RWPE1 (cell line): ENCODE results near the gene SELPLG.

Experiments
- CTCF ChIA-PET: fragments of 350-600 bp; sonication (Branson Sonifier 250); formaldehyde crosslinking; extraction: SDS; loops from one replicate; lab custom pipeline; 2021; lab: Yijun Ruan, JAX
- POLR2A ChIA-PET: fragments of 400-600 bp; formaldehyde crosslinking; extraction: SDS; loops from one replicate; lab custom pipeline; 2020; ENCODE audit warnings: antibody characterized with exemption; ENCODE audit not compliant: low non-redundant PET; lab: Yijun Ruan, JAX
- DNase-seq: peaks from one replicate; pipeline ENCODE4 v3.0.0; 2012; ENCODE audit warnings: low spot score
- H3K27ac ChIP-seq: fragments of 450-650 bp; 2 replicates; pipeline ENCODE4 v1.5.1; 2017
- TF ChIP-seq, protein P1 (sequence below): fragments of 450-650 bp; conservative IDR thresholded peaks from 2 replicates; pipeline ENCODE4 v1.5.1; 2017; ENCODE audit warnings: low read depth, mild to moderate bottlenecking

SELPLG gene

DNA sequence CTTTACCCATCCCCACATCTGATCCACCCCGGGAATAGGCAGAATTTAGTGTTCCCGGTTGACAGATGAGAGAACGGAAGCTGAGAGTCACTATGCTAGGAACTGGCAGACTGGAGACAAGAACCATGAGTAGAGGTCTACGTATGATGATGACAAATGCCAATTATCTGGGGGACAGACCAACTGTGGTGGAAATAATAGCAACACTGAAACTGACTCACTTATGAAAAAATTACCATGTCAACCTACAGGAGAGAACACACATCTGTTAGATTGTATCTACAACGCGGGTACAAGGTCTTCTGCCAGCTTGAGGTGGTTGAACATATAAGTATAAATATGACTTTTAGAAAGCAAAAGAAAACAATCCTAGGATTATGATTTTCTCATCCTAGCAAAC, 15.4 kb upstream of the SELPLG start:
- ChIA-PET CTCF (no interaction called here), POLR2A (no interaction called here)
- no peak overlapping the region for H3K27ac ChIP-seq
- TF ChIP-seq, protein P1, sequence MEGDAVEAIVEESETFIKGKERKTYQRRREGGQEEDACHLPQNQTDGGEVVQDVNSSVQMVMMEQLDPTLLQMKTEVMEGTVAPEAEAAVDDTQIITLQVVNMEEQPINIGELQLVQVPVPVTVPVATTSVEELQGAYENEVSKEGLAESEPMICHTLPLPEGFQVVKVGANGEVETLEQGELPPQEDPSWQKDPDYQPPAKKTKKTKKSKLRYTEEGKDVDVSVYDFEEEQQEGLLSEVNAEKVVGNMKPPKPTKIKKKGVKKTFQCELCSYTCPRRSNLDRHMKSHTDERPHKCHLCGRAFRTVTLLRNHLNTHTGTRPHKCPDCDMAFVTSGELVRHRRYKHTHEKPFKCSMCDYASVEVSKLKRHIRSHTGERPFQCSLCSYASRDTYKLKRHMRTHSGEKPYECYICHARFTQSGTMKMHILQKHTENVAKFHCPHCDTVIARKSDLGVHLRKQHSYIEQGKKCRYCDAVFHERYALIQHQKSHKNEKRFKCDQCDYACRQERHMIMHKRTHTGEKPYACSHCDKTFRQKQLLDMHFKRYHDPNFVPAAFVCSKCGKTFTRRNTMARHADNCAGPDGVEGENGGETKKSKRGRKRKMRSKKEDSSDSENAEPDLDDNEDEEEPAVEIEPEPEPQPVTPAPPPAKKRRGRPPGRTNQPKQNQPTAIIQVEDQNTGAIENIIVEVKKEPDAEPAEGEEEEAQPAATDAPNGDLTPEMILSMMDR, result no peak
- no peak for DNase-seq

DNA sequence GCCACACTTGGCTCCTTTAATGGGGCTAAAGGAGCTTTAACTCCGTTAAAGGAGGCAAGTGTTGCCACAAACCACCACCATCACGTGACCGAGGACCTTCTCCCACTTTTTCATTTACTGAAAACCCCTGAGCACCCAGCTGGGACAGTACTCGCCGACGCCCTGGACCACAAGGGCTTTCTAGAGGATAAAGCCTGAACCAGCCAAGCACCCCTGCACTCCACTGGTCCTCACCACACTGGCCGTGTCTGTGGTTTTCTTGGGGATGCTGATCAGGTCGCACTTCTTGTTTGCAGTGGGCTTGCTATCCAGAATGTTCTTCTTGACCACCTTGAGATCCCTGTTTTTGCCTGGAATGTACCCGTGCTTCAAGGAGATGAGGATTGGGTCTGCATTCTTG, 14.7 kb upstream of the SELPLG start:
- no peak for DNase-seq
- TF ChIP-seq, protein P1, result no peak
- ChIA-PET POLR2A (no interaction called here), CTCF (interaction anchor here (0.6 kb wide), 1 partner anchor 18 kb away, joined by 3 read pairs; no protein-coding TSS in a partner anchor)
- H3K27ac ChIP-seq, result peak overlapping the region; percentile 29; the same call in 1 of the 2 replicates

DNA sequence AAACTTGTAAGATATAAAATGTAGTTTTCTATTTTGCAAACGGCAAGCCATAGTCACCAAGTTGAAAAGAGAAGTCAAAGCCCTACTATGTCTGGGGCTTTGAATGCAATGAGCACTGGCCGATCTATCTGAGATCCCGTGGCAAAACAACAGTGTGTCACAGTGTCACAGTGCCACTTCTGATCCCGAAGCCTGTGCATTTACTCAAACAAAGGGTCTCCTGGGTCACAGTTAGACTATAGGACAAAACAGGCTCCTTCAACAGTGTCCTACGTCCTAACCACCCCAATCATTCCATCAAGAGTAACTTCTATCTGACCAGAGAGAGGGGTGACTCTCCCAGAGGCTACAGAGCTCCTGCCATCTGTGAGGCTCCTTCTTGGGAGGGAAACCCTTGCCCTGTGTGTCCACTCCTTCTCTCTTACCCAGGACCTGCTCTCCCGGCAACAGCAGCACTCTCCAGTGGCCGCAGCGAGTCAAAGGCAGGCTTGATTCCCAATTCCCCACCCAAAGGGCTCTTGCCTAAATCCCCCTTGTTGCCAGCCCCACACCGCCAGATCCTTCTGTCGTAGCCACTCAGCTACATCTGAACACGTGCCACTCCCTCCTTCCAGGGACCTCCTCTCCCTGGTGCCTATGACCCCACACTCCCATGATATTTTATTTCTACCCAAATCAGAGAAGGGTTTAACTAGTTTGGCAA, 14.0 kb upstream of the SELPLG start:
- DNase-seq, result no peak
- H3K27ac ChIP-seq, result peak overlapping the region; percentile 29; the same call in 1 of the 2 replicates
- TF ChIP-seq, protein P1, result no peak
- ChIA-PET POLR2A (no interaction called here), CTCF (interaction anchor here (0.6 to 1.0 kb wide), 2 partner anchors 17 to 29 kb away, joined by 3 read pairs; no protein-coding TSS in a partner anchor)

DNA sequence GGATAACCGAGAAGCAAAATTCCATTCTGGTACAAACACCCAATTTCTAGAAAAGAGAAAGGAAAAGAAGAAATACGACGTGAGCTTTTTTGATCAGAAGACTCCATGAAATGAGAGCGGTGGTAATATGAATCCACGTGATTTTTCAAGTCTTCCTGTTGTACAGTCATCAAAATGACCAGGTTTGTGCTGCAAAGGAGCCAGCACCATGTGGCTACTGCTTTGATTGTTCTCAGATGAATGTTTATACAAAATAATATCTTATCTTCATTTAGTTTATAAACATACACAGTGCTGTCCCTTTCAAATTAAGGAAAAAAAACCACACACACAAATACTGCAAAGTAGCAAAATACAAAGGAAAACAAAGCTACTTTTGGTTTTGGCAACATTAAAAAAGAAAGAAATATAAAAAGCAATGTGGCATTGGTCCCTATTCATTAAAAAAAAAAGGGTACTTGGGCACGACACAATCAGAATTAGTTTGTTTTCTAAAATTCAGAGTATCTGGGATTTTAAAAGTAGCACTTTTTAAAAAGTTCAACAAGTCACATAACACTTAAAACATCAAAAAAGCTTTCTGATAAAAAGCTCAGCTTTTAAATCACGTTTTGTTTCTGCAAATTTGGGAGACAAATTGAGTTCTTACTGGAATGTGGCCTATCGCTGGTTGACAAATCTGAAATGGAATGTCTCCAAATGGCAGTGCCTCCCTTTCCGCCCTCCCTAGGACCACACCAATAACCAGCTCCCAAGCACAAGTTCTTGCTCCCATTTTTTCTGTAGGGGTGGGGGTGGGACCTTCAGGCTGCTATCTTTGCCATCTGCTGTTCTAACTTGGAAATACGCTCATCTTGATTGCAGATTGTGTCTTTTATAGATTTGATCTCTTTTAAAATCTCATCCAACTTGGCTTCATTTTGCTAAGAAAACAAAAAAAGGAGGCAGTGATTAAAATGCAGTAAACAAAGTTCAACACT, 13.2 kb upstream of the SELPLG start:
- no peak for DNase-seq
- TF ChIP-seq, protein P1, result no peak
- no peak overlapping the region for H3K27ac ChIP-seq
- POLR2A ChIA-PET, result no interaction called here
- CTCF ChIA-PET, result interaction anchor here (0.9 to 1.0 kb wide), 2 partner anchors 29 to 159 kb away, joined by 3 read pairs; no protein-coding TSS in a partner anchor

DNA sequence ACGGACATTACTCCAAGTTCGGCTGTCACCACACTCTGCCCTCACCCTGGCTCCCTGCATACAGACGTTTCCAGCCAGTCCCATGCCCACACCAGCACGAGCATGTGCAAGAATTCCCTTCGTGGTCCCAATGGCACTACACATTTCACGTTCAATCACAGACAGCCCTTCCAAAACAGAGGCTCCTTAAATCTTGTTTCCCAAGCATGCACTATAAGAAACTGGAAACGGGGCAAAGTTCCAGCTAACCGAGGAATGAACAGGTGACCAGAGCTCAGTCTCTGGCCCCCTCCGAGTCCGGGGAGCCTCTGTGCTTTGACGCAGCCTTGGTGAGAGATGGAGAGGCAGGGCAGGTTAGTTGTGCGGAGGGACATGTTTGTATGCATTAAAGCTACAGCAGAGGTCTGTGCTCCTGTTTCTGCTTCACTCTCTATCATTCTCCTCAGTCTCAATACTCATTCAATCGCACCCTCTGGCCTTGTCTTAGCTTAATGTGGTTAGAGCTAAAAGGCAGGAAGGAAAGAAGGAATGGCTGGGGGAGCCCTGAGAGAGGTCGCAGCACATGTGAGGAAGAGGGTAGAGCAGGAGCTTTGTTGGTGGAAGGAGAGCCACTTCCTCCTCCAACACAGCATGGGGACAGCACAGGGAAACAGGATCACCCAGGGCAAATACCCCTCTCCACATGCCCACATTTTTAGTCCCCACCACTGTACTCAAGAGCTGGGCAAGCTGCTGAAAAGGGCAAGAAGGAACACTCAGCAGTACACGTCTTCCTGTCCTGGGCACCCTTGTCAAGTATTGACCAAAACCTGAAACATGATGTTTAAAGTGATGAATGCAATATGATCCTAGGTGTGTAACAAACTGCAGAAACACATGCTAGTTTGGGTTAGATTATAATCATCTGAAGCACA, 12.2 kb upstream of the SELPLG start:
- TF ChIP-seq, protein P1, result no peak
- DNase-seq, result no peak
- POLR2A ChIA-PET, result no interaction called here
- CTCF ChIA-PET, result interaction anchor here (0.9 kb wide), 1 partner anchor 160 kb away, joined by 3 read pairs; no protein-coding TSS in a partner anchor
- H3K27ac ChIP-seq, result peak overlapping the region; percentile 23; the same call in 1 of the 2 replicates
